Raji (cell line): ENCODE data around the gene ZNF296.

Experiments used
- POLR2A ChIP-seq: IDR thresholded peaks from 2 replicates; pipeline ENCODE4 v1.6.1; 2011; ENCODE audit warnings: low read depth, low read length, control low read depth; ENCODE audit not compliant: insufficient read depth

The ZNF296 gene

DNA sequence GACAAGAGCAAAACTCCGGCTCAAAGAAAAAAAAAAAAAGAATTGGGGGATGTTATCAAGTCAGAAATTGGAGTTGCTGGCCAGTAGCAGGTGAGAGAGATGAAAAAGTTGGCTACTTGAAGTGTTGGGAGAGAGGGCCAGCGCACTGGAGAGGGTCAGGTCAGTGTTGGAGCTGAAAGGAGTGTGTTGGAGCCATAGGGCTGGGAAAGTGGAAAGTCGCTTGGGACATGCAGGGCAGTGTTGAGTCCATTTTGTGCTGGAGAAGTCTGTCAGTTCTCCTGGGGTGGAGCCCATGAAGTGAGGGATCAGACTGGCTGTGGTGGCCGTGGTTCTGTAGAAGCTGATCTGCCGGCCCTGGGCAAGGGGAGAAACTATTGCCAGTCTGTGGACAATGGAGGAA lies 18.4 kb upstream of the ZNF296 start:
- no peak for TF ChIP-seq POLR2A

DNA sequence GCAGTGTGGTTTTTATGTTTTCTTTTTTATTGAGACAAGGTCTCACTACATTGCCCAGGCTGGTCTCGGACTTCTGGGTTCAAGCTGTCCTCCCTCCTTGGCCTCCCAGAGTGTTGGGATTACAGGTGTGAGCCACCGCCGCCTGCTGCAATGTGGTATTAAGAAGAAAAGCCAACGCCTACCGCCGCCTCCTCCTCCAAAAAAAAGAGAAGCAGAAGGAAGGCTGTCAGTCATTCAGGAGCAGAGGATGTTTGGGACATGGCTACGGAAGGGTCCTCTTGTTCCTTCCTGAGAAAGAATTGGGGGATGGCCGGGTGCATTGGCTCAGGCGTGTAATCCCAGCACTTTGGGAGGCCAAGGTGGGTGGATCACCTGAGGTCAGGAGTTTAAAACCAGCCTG lies 17.9 kb upstream of the ZNF296 start:
- no peak for TF ChIP-seq POLR2A

DNA sequence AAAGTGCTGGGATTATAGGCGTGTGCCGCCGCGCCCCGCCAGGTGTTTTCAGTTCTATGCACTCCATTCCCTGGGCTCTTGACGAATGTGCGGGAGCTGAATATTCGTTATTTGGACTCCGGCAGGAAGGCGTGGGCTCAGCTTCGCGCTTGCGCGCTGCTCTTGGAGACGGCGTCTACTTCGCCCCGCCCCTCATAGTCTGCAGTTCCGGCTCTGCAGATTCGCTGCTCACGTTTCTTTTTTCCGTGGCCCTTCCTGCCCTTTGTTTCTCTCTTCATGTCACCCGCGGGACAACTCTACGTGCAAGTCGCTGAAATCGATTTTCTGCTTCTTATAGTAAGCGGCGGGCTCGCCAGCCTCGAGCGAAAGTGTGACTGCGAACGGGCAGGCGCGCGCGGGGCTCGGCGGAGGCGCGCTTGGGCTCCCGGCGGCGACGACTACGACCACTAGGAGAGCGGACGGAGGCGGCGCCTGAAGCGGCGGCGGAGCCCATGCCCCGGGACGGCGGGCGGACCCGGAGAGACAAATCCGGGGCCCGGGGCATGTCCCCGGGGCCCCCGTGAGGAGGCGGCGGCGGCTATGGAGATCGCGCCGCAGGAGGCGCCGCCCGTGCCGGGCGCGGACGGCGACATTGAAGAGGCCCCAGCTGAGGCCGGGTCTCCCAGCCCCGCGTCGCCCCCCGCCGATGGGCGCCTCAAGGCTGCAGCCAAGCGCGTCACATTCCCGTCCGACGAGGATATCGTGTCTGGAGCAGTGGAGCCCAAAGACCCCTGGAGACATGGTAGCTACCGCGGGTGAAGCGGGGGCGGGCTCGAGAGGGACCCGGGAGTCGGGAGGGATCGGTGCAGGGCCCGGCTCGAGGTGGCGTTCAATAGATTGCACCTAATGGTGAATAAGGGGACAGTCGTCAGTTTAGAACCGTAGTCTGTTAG lies 16.7 kb upstream of the ZNF296 start, which contains the start of gene PPP1R37:
PPP1R37 (plus strand) TSS at position 433 of the 932 bp plus-strand sequence; CDS start at position 580, 147 bp downstream.
- peak; percentile 59 for TF ChIP-seq POLR2A

DNA sequence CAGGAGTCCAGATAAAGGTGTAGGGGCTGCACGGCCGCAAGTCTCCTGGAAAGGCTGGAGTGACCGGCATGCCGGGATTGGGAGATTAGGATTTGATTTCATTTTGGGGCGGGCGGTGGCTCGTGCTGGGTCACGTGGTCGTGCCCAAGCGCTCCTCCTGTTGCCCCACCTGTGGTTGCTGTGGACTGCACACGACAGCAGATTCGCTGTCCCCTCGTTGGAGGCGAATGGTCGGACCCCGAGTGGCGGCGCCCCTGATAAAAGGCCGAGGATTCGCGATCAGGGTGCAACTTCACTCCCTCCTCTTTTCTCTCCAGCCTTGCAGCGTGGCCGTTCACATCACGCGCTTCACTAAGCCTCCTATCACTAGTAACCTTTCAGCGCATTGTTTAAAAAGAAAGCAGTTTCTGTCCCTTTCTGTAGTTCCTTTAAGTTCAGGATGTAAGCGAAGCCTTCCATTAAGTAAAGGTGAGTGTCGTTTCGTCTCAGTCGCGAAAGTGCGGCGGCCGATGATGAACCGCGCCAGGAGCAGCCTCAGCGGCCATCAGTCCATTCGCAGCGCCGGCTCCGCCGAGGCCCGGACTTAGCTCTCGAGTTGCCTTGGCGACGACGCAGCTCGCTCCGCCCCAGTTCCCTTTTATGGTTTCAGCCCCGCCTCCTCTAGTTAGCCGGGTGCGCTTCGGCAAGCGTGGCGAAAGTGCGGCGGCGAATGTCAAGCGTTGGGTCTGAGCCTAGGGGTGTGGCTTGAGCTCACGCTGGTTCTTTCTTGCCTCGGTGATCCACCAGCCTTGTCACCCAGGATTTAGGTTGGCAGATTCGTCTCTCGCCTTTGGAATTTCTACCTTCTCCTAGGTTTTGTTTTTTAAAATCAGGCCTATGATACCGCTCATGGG lies 15.0 kb upstream of the ZNF296 start:
- TF ChIP-seq POLR2A, result peak; percentile 63

DNA sequence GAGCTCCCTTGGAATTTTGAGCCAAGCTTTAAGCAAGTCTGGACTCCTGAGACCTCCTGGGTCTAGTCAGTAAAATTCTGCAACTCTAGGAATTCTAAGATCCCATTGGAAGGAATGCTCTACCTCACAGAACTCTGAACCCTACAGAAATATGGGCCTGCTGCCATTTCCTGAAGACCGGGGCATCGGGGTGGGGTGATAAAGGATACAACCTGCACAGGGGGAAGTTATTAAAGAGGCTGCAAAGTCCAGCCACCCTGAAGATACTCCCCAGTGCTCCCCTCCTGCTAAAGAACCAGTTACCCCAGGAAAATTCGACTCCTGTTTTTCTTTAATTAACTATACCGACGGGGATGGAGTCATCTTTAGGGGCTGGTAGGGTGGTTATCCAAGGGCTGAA lies 14.3 kb upstream of the ZNF296 start:
- TF ChIP-seq POLR2A, result no peak

- TF ChIP-seq POLR2A, result no peak
These were observed 13.8 kb upstream of the ZNF296 start for GRCh38 chr19:45090034-45090433.

- no peak for TF ChIP-seq POLR2A
These were observed 11.3 kb upstream of the ZNF296 start for GRCh38 chr19:45087531-45087930.

- TF ChIP-seq POLR2A, result no peak
These were observed 10.2 kb upstream of the ZNF296 start for GRCh38 chr19:45086480-45086879.

GRCh38 chr19:45082170-45082569 lies 5.9 kb upstream of the ZNF296 start:
- no peak for TF ChIP-seq POLR2A

- TF ChIP-seq POLR2A, result no peak
These were observed 3.7 kb upstream of the ZNF296 start for GRCh38 chr19:45079911-45080370.

DNA sequence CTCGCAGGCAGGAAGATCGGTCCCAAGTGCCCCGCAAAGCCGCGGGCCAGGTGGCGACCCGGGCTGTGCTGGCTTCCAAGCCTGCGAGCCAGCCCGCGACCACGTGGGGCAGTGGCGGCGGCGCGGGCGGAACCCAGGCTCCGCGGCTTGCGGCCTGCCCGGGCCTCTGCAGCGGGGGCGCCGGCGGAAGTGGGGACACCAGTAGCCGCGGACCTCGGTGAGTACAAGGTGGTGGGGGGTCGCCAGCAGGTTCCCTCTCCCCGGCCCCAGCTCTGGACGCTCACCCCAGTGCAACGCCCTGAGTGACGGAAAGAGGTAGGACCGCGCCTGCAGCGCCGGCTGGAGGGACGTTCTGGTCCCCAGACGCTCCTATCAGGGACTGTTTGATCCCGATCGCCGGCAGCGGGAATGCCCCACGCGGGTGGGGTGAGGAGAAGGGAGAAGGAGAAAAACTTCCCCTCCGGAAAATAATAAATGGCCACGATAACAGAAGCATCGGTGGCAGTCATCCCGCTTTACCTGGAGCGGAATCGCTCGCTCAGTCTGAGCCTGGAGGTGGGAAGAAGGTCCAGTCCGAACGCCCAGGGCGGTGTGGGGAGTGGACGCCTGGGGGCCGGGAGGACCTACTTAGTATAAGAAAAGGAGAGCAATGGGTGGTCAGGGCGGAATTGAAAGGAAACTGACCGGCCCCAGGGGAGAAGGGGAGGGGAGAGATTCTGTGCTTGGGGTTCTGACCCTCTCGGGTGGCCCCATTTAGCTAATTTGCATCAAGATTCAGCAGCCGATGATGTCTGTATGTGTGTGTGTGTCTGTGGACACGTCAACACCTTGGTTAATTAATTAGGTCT lies 3.0 kb upstream of the ZNF296 start, which contains the start of gene GEMIN7:
GEMIN7 (plus strand) TSS at position 198 of the 848 bp plus-strand sequence. CDS start 10,855 bp downstream, outside the sequence.
- TF ChIP-seq POLR2A, result peak; percentile 76

- TF ChIP-seq POLR2A, result no peak
These were observed 2.2 kb upstream of the ZNF296 start for GRCh38 chr19:45078390-45079062.

- no peak for TF ChIP-seq POLR2A
These were observed 813 bp upstream of the ZNF296 start for GRCh38 chr19:45076851-45077730.
